Stimulated activated CD8-positive, alpha-beta memory T cell treated with anti-CD3 and anti-CD28 coated beads, Interleukin-15, amount 100 ng/mL, for 4 hours (primary cell): ENCODE data around the gene NBEAL1.
"Not testable (repeated sequence)": the region's sequence is repeated elsewhere in the genome, so short reads cannot be mapped to it uniquely, and the experiment has no call there.

ENCODE experiments used
- DNase-seq, 2 donors: peaks; one replicate each; pipeline ENCODE4 v3.0.0-alpha.2; 2020; ENCODE audit warnings: low read depth in 2 of 2

Gene NBEAL1

GRCh38 chr2:203014456-203015199, at the start of gene NBEAL1:
NBEAL1 (plus strand) TSS chr2:203014875; CDS start chr2:203016385, 1,510 bp downstream.
- peak; percentile 94 to 96 for DNase-seq

GRCh38 chr2:202965810-202966460, 48.7 kb upstream of the NBEAL1 start:
- no peak for DNase-seq

GRCh38 chr2:202969404-202969803, 45.3 kb upstream of the NBEAL1 start:
- not testable (repeated sequence) for DNase-seq

- no peak for DNase-seq
These were observed 37.9 kb upstream of the NBEAL1 start for GRCh38 chr2:202976809-202977208.

DNA sequence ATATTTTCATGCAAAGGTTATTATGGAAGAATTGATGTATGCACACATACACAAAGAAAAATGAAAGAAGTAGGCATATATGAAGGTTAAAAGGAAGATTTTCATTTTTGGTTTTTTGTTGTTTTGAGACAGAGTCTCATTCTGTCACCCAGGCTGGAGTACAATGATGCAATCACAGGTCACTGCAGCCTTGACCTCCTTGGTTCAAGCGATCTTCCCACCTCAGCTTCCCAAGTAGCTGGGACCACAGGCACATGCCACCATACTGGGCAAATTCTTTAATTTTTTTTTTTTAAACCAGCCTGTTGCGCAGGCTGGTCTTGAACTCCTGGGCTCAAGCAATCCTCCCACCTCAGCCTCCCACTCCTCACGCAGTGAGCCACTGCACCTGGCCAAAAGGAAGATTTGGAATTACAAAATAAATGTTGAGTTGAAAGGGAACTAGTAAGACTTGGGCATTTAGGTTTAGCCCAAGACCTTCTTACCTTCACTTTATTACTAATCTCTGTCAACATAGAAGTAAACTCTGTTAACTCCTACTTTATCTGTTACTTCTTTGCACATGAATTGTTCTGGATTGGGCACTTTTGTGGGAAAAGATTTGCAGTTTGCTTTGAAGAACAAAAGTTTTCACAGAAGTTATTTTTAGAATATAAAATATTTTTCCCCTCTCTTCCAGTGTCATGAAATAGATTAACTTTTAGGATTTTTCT, 31.7 kb upstream of the NBEAL1 start:
- no peak for DNase-seq

GRCh38 chr2:202989749-202990148, 24.9 kb upstream of the NBEAL1 start:
- DNase-seq: no peak

DNA sequence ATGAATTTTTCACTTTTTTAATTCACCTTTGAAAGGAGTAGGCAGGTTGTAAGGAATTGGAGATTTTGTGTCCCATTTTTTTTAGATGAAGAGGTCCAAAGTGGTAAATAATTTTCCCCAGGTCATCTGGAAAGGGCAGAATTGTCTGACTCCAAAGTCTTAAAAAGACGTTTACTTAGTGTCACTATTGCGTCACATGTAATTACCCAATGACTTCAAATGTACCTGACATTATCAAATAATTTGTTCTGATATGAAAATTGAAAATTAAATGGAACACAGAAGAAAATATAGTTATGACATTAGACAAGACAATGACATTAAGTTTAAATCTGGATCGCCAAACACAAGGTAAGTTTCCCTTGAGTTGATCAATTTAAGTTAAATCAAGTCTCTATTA, 24.2 kb upstream of the NBEAL1 start:
- no peak for DNase-seq

DNA sequence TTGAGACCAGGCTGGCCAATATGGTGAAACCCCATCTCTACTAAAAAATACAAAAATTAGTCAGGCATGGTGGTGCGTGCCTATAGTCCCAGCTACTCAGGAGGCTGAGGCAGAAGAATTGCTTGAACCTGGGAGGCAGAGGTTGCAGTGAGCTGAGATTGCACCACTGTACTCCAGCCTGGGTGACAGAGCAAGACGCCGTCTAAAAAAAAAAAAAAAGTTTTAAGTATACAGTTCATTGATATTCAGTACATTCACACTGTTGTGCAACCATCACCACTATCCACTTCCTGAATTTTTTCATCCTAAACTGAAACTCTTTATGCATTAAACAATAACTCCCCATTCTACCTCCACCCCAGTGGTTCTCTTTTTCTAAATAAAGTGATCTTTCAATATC, 17.6 kb upstream of the NBEAL1 start:
- not testable (repeated sequence) for DNase-seq

- no peak for DNase-seq
These were observed 12.4 kb upstream of the NBEAL1 start for GRCh38 chr2:203002054-203002821.

DNA sequence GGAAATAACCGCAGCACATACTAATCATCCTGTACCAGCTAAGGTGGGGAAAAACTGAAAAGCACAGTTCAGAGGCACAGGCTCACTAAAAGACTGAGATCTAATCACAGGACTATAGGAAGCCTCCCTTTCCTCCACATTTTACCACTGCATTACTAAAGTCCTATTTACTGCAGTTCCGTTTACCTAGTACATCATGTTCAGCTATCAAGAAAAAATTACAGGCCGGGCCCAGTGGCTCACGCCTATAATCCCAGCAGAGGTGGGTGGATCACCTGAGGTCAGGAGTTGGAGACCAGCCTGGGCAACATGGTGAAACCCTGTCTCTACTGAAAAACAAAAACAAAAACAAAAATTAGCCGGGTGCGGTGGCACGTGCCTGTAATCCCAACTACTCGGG, 11.0 kb upstream of the NBEAL1 start:
- DNase-seq: no peak

DNA sequence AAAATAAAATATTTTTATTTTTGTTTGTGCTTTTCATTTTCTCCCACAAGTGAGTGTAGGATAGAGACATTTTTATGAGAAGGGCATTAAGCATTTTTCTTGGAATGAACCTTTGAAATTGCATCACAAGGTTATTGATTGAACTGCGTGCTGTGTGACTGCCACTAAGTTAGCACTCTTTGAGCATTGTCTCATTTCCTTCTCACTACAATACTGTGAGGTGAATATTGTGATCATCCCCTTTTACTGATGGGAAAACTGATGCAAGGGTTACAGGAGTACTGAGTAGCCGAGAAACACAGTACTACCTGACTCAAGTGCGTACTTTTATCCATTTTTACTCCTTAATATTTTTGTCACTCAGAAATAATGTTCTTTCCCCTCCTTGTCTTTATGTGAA, 2.0 kb downstream of the NBEAL1 start:
- DNase-seq: no peak

- no peak for DNase-seq
These were observed 3.5 kb downstream of the NBEAL1 start for GRCh38 chr2:203018181-203018580.

DNA sequence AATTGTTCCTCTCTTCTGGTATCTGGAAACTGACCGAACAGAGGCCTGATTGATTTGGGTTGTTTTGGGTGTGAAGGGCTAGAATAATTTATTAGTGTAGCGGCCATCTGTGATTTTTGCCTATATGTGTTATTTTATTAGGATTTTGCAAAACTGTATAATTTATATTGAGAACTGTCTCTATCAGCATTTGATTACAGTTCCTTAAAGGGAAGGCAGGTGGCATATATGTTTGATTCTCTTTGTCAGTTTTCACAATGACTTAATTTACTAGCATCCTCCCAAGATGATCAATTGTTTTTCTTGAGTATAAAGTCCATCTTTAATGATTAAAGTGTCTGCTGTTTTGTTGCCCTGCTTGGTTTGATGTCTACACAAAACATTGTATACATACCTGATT, 4.5 kb downstream of the NBEAL1 start:
- DNase-seq: no peak

DNA sequence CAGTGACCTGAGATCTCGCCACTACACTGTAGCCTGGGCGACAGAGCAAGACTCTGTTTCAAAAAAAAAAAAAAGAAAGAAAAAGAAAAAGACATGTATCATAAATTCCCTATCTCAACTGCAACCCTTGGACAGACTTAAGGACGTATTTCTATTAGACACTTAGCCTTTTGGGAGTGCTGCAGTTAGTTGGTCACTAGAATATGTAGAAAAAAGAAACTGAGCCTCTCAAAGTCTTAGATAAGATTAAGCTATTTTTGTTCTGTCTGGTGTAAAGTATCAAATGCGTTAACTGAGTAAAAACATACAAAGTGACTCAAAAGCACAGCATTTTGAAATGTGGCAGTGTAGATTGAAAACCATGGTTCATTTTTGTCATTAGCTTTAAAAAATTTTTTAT, 7.3 kb downstream of the NBEAL1 start:
- no peak for DNase-seq

DNA sequence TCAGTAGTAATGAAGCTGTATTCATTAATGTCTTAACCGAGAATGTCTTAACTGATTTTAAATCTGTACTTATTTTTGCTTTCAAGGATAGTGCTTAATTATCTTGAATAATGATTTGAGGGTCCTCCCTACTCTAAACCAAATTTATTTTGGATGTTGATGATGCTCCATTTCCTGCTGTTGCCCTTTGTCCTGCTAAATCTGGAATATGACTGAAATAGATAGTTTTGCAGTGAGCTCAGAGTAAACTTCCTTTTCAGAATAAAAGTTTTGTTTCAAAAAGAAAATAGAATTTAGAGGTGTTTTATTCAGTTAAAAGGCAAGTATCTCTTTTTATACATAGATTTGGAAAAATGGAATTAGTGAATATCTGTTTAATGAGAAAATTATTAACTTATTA, 8.1 kb downstream of the NBEAL1 start:
- DNase-seq: no peak

DNA sequence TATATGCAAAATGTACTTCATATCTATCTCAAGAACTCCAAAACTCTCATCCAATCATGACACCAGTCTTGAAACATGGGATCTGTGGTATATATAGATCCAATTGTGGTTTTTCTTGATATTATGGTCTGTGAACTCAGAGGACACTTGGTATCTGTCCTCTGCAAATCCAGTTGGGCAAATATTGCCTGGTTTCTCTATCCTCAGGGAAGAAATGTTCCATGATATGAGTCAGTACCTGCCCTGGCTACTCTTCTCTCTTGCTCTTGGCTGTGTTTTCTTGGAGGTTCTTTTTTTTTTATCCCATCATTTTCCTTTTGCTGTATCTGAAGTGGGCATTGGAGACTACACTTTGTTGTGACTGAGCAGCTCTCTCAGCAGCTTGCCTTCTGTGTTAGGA, 10.9 kb downstream of the NBEAL1 start:
- no peak for DNase-seq

DNA sequence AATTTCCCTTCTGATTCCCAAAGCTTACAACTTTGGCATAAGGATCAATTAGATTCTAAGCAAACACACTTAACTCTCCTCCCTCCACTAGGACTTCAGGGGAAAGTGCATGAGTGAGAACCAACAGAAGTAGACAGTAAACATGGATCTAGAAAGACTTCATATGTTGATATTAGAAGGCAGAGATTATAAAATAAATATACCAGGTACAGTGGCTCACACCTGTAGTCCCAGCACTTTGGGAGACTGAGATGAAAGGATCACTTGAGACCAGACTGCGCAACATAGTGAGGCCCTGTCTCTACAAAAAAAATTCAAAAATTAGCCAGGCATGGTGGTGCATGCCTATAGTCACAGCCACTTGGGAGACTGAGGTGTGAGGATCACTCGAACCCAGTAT, 15.9 kb downstream of the NBEAL1 start:
- no peak for DNase-seq

DNA sequence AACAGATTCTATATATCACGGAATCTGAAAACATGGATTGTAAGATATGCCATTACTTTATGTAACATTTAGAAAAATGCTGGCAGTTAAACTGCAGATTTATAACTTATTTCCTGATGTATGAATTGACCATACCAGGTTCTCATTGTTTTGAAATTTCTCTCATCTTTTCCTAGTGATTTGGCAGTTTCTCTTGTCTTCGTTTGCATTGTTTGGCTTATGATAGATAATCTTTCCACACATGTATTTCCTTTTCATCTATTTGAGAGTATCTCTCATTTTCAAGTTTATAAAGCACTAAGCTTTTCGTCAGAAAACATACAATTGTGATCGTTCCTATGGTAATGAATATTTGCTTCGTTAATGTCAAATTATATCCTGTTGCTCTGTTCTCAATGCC, 16.3 kb downstream of the NBEAL1 start:
- DNase-seq: no peak

- no peak for DNase-seq
These were observed 18.7 kb downstream of the NBEAL1 start for GRCh38 chr2:203033395-203033794.

DNA sequence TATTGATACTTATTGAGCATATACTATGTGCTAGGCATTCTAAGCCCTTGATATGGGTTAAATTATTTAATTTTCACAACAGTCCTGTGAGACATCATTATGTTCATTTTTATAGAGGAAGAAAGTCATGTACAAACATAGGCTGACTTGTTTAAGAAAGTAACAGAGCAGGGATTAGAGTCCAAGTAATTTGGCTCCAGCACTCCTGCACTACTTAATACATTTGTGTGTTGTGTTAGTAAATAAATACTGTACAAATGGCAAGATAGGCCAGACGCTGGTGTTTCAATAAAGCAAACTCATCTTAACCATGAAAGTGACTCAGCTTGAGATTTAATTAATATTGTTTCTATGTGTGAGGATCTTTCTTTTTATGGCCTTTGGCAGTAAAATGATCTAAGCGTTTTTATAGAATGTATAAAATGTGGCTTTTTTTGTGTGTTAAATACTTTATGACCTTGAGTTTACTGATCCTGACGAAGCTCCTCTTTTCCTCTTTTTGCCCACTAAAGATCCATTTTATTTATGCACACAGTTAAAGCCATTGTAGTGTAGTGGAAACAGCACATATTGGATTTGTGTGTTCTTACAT, 21.3 kb downstream of the NBEAL1 start:
- DNase-seq: no peak

- no peak for DNase-seq
These were observed 22.4 kb downstream of the NBEAL1 start for GRCh38 chr2:203037026-203037425.

- no peak for DNase-seq
These were observed 23.9 kb downstream of the NBEAL1 start for GRCh38 chr2:203038586-203038985.
